GM23338 (cell line): ENCODE data around the gene CIC. TPM values are rescaled to one million over a fixed set of nuclear protein-coding genes. Genes with fewer than 3 reads are reported as not detected.

Experiments used
- ATAC-seq: fragments of 200-7000 bp; cut with Tn5 transposase; 3 replicates; pipeline ENCODE4 v1.9.1; 2020
- DNase-seq: peaks from one replicate; pipeline ENCODE4 v3.0.0-alpha.2; 2015; ENCODE audit warnings: low spot score
- H2AFZ ChIP-seq: fragments of 200-600 bp; sonication (generic); 2 replicates; pipeline ENCODE4 v1.8.0; 2016; ENCODE audit warnings: antibody characterized with exemption, mild to moderate bottlenecking, moderate library complexity
- H3F3A ChIP-seq: fragments of 200-600 bp; sonication (generic); replicated peaks from 2 replicates; pipeline ENCODE4 v1.8.0; 2017; ENCODE audit warnings: antibody characterized with exemption, mixed run types, low read depth
- H3K27ac ChIP-seq: fragments of 200-600 bp; sonication (generic); 2 replicates; pipeline ENCODE4 v1.6.1; 2016; ENCODE audit warnings: low read depth
- H3K27me3 ChIP-seq: fragments of 200-600 bp; sonication (generic); 2 replicates; pipeline ENCODE4 v1.8.0; 2016; ENCODE audit warnings: mild to moderate bottlenecking, mixed run types, moderate library complexity; ENCODE audit not compliant: insufficient read depth
- H3K36me3 ChIP-seq: fragments of 200-600 bp; sonication (generic); 2 replicates; pipeline ENCODE4 v1.8.0; 2016; ENCODE audit warnings: mild to moderate bottlenecking; ENCODE audit not compliant: insufficient read depth
- H3K4me1 ChIP-seq: fragments of 200-600 bp; sonication (generic); 2 replicates; pipeline ENCODE4 v1.8.0; 2016; ENCODE audit warnings: mild to moderate bottlenecking, moderate library complexity; ENCODE audit not compliant: insufficient read depth
- H3K4me2 ChIP-seq: fragments of 200-600 bp; sonication (generic); 2 replicates; pipeline ENCODE4 v1.7.1; 2017; ENCODE audit warnings: mixed run types
- H3K4me3 ChIP-seq: fragments of 200-600 bp; sonication (generic); 2 replicates; pipeline ENCODE4 v1.6.1; 2016; ENCODE audit warnings: mixed run types
- H3K79me2 ChIP-seq: fragments of 200-600 bp; sonication (generic); replicated peaks from 2 replicates; pipeline ENCODE4 v1.8.0; 2017; ENCODE audit warnings: mild to moderate bottlenecking; ENCODE audit not compliant: insufficient read depth
- H3K9me2 ChIP-seq: fragments of 200-600 bp; sonication (generic); 2 replicates; pipeline ENCODE4 v1.8.0; 2017; ENCODE audit not compliant: insufficient read depth
- H4K20me1 ChIP-seq: fragments of 200-600 bp; sonication (generic); replicated peaks from 2 replicates; pipeline ENCODE4 v1.8.0; 2017; ENCODE audit warnings: mild to moderate bottlenecking; ENCODE audit not compliant: insufficient read depth
- H3K27ac Mint-ChIP-seq: 2 replicates; pipeline ENCODE4 v1.8.0; 2020; ENCODE audit warnings: inconsistent platforms, mild to moderate bottlenecking, moderate library complexity, mixed read lengths
- H3K27me3 Mint-ChIP-seq: 3 replicates; pipeline ENCODE4 v1.8.0; 2022; ENCODE audit warnings: low read depth, mild to moderate bottlenecking, moderate library complexity, mixed read lengths, inconsistent platforms; ENCODE audit not compliant: insufficient read depth, poor library complexity
- H3K36me3 Mint-ChIP-seq: 3 replicates; pipeline ENCODE4 v1.8.0; 2021; ENCODE audit warnings: low read depth, mild to moderate bottlenecking, inconsistent platforms, moderate library complexity, mixed read lengths
- H3K4me1 Mint-ChIP-seq: 3 replicates; pipeline ENCODE4 v1.8.0; 2020; ENCODE audit warnings: mild to moderate bottlenecking, inconsistent platforms, mixed read lengths
- H3K4me3 Mint-ChIP-seq: 3 replicates; pipeline ENCODE4 v1.8.0; 2021; ENCODE audit warnings: moderate library complexity, mild to moderate bottlenecking, inconsistent platforms, mixed read lengths
- H3K9me3 Mint-ChIP-seq: 3 replicates; pipeline ENCODE4 v1.8.0; 2020; ENCODE audit warnings: moderate library complexity, mild to moderate bottlenecking, inconsistent platforms, mixed read lengths
- CTCF ChIP-seq, 2 experiments: fragments of 200-600 bp in 1 of 2; sonication (generic) in 1 of 2; conservative IDR thresholded peaks; 2 replicates each; pipeline versions ENCODE4 v1.5.1 to v1.6.1; 2016 to 2017; ENCODE audit warnings: antibody characterized with exemption in 2 of 2, low read depth in 2 of 2, mild to moderate bottlenecking in 2 of 2, moderate library complexity in 1 of 2
- EZH2 ChIP-seq: fragments of 200-600 bp; sonication (generic); IDR thresholded peaks from one replicate; pipeline ENCODE4 v1.8.0; 2017; ENCODE audit warnings: antibody characterized with exemption, mild to moderate bottlenecking, low read depth; ENCODE audit not compliant: unreplicated experiment
- JUNB ChIP-seq: IDR thresholded peaks from one replicate; pipeline ENCODE4 v1.6.1; 2016; ENCODE audit warnings: antibody characterized with exemption; ENCODE audit not compliant: unreplicated experiment
- STAT1 ChIP-seq: IDR thresholded peaks from one replicate; pipeline ENCODE4 v1.6.1; 2016; ENCODE audit warnings: antibody characterized with exemption; ENCODE audit not compliant: unreplicated experiment
- ZNF331 ChIP-seq: fragments of 250-450 bp; sonication (Bioruptor Pico); IDR thresholded peaks from 2 replicates; pipeline ENCODE4 v1.5.0; 2020; ENCODE audit warnings: low read depth, mild to moderate bottlenecking, moderate library complexity
- ZNF462 ChIP-seq: fragments of 250-450 bp; sonication (Bioruptor Pico); IDR thresholded peaks from 2 replicates; pipeline ENCODE4 v1.5.0; 2020; ENCODE audit warnings: mild to moderate bottlenecking, moderate library complexity
- polyA plus RNA-seq: library from polyadenylated mRNA; unstranded; fragments of >200 nt; fragmentation: Nextera tagmentation; extraction: Ambion mirVana; gene quantifications from 2 replicates; pipeline ENCODE4 v1.2.1, GENCODE V29; 2016
- total RNA-seq: library from RNA; depleted of rRNA; stranded (reverse); fragments of >200 nt; shearing (Covaris generic); gene quantifications from 2 replicates; pipeline ENCODE4 v1.2.3, GENCODE V29; 2014

CIC gene
- total and polyA plus RNA-seq, 2 experiments from 2014 or later = 13.2 to 42.0 TPM

- TF ChIP-seq STAT1 = no peak
- no peak for TF ChIP-seq ZNF331
- TF ChIP-seq ZNF462 = no peak
- no peak for TF ChIP-seq JUNB
- Histone ChIP-seq H3K27me3 (no peaks in the 10 kb centered on the region), H3K9me2 (no peaks in the 10 kb centered on the region), H3K4me2 (no peak overlapping the region), H3K4me1 (peaks cover 12% of the 10 kb centered on the region; the same call in 1 of the 2 replicates), H3K27ac (no peak overlapping the region), H2AFZ (no peak overlapping the region), H3K79me2 (peaks cover 20% of the 10 kb centered on the region), H3K36me3 (peaks cover 4% of the 10 kb centered on the region; the same call in 1 of the 2 replicates), H4K20me1 (peaks cover 4% of the 10 kb centered on the region; the same call in 1 of the 2 replicates), H3F3A (peaks cover 13% of the 10 kb centered on the region; the same call in 1 of the 2 replicates), H3K4me3 (no peak overlapping the region)
- H3K27me3 Mint-ChIP-seq = peaks cover 15% of the 10 kb centered on the region
- H3K4me3 Mint-ChIP-seq = no peak overlapping the region
- peaks cover 23% of the 10 kb centered on the region for H3K36me3 Mint-ChIP-seq
- no peak overlapping the region for H3K27ac Mint-ChIP-seq
- no peak for DNase-seq
- ATAC-seq = no peak
- peaks cover 26% of the 10 kb centered on the region for H3K4me1 Mint-ChIP-seq
- H3K9me3 Mint-ChIP-seq = no peaks in the 10 kb centered on the region
Observed at GRCh38 chr19:42287827-42288107, 18.7 kb downstream of the CIC start.

- Mint-ChIP-seq H3K27me3 (peaks cover 15% of the 10 kb centered on the region), H3K9me3 (no peaks in the 10 kb centered on the region), H3K36me3 (peaks cover 26% of the 10 kb centered on the region), H3K4me3 (no peak overlapping the region), H3K4me1 (peaks cover 29% of the 10 kb centered on the region), H3K27ac (no peak overlapping the region)
- Histone ChIP-seq H4K20me1 (peaks cover 4% of the 10 kb centered on the region; the same call in 1 of the 2 replicates), H3K36me3 (peaks cover 4% of the 10 kb centered on the region; the same call in 1 of the 2 replicates), H3K79me2 (peaks cover 16% of the 10 kb centered on the region), H3K4me3 (no peak overlapping the region), H3F3A (peaks cover 8% of the 10 kb centered on the region; the same call in 1 of the 2 replicates), H2AFZ (no peak overlapping the region), H3K9me2 (no peaks in the 10 kb centered on the region), H3K27me3 (no peaks in the 10 kb centered on the region), H3K27ac (no peak overlapping the region), H3K4me1 (peaks cover 6% of the 10 kb centered on the region; the same call in 1 of the 2 replicates), H3K4me2 (no peak overlapping the region)
- DNase-seq = no peak
- no peak for ATAC-seq
- no peak for TF ChIP-seq CTCF (conservative IDR thresholded peaks at IDR 0.05; ENCODE audit: low read depth in 2 of 2)
- no peak for TF ChIP-seq STAT1
- no peak for TF ChIP-seq JUNB
- TF ChIP-seq EZH2 = no peak
Observed at GRCh38 chr19:42288387-42288786, 19.3 kb downstream of the CIC start.
